Urinary bladder (tissue), 4 donors: ENCODE measurements around the gene SPAG8. TPM values are rescaled to one million over a fixed set of nuclear protein-coding genes. Genes with fewer than 3 reads are reported as not detected.
A peak's percentile ranks its signal among the peaks of the same experiment; 100 is the strongest.

ENCODE experiments used
- DNase-seq: peaks from one replicate; pipeline ENCODE4 v3.0.0-alpha.2; 2015; ENCODE audit errors: extremely low spot score
- H3K27ac ChIP-seq: one replicate; pipeline ENCODE4 v1.5.1; 2013; ENCODE audit warnings: low read depth, mild to moderate bottlenecking, moderate library complexity
- H3K36me3 ChIP-seq: one replicate; pipeline ENCODE4 v1.6.1; 2013; ENCODE audit warnings: mild to moderate bottlenecking, moderate library complexity; ENCODE audit not compliant: insufficient read depth
- H3K4me1 ChIP-seq: one replicate; pipeline ENCODE4 v1.6.1; 2013; ENCODE audit warnings: mild to moderate bottlenecking, moderate library complexity; ENCODE audit not compliant: insufficient read depth
- H3K4me3 ChIP-seq: one replicate; pipeline ENCODE4 v1.5.1; 2013; ENCODE audit warnings: low read depth, low read length
- WGBS: extraction: QIAGEN DNeasy Blood & Tissue Kit; methylation state at CpG from one replicate; pipeline ENCODE4 v1.1.7; 2013; 5-methylcytosine and 5-hydroxymethylcytosine counted together
- polyA plus RNA-seq: library from polyadenylated mRNA; stranded (reverse); fragments of 200-250 nt; gene quantifications from one replicate; pipeline ENCODE4 v1.2.3, GENCODE V29; 2013
- total RNA-seq: library from RNA; depleted of rRNA; stranded (reverse); fragments of >200 nt; gene quantifications from one replicate; pipeline ENCODE4 v1.2.3, GENCODE V29; 2014
- donor health status: healthy with polysubstance abuse.
- donor health status: healthy.

Gene SPAG8
- total and polyA plus RNA-seq, 2 donors = 1.9 TPM

DNA sequence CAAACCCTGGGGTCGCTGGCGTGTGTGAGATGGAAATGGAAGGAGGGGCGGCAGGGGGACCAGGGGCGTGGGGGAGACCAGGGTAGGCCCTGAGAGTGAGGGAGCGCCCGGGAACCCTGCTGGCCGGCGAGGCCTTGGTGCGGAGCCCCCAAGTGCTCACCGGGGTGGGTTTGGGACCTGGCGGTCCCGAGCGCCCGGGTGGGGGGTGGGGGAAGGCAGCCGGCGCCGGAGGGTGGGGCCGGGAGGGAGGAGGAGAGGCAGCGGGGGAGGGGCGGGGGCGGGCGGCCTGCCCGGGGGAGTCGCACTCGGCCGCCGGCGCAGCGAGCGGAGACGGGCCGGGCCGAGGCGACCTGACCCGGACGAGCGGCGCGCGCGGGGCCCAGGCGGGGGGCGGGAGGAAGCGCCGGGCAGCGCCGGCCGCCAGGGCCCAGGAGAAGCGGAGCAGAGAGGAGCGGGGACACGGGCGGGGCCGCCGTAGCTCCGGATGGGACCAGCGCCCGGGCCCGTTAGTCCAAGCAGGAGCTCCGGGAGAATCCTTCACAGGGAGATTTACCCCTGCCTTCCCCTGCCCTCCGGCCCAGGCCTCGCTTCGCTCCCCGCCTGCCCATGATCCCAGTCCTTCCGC, 20.7 kb downstream of the SPAG8 start, which contains the start of gene NPR2:
Gene NPR2 (plus strand): TSS at position 295 of the 625 bp plus-strand sequence. CDS start 818 bp downstream, outside the sequence.
- 7% methylated on average over 63 of the region's 64 CpGs for WGBS
- DNase-seq = no peak
- Histone ChIP-seq H3K27ac (peak within 1 kb of the TSS; percentile 11), H3K36me3 (no peaks in the 10 kb centered on the region), H3K4me1 (peaks cover 1% of the 10 kb centered on the region), H3K4me3 (peak within 1 kb of the TSS; percentile 56)

GRCh38 chr9:35790385-35791296, 21.4 kb downstream of the SPAG8 start:
- WGBS = 30% methylated on average over 37 of the region's 37 CpGs
- peak; percentile 76 for DNase-seq
- no peaks in the 10 kb centered on the region for H3K36me3 ChIP-seq
- peak overlapping the region; percentile 11 for H3K27ac ChIP-seq
- peak overlapping the region; percentile 56 for H3K4me3 ChIP-seq
- H3K4me1 ChIP-seq = peaks cover 1% of the 10 kb centered on the region

DNA sequence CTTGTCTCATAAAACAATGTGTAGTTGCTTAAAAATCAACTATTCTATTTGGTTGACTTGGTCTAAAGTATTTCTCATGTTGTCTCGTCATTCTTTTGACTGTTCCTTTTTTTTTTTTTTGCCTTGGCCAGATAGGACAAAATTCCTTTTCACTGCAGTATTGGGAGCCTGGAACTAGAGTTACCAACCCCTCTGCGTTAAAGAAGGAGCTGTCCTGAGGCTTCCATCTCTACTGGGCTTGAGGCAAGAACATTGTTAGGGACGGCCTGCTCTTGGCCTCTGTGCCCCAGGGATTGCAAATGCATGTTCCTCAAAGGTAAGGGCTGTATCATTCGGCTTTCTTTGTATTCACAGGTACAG, 22.1 kb downstream of the SPAG8 start:
- Histone ChIP-seq H3K4me1 (peaks cover 1% of the 10 kb centered on the region), H3K36me3 (peaks cover 2% of the 10 kb centered on the region), H3K4me3 (no peak overlapping the region), H3K27ac (no peak overlapping the region)
- DNase-seq = no peak
- WGBS = 34% methylated on average over 4 of the region's 4 CpGs

DNA sequence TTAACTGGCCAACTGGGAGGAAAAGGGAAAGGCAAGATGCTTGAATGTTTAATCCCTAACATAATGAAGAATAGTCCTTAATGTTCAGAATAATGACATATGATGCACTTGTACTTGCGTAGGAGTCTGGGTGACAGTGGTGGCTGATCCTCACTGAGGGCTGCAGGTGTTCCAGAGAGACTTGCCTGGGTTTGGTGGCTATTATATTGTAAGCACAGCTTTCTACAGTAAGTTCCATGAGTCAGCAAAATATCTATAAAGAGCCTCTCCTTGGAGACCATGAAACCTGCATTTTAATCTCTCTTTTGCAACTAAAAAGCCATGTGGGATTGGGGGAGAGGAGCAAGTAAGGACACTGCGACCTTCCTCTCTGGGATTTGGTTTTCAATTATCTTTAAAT, 22.5 kb downstream of the SPAG8 start:
- 95% methylated on average over 2 of the region's 2 CpGs for WGBS
- Histone ChIP-seq H3K27ac (no peak overlapping the region), H3K4me1 (peaks cover 1% of the 10 kb centered on the region), H3K4me3 (no peak overlapping the region), H3K36me3 (peaks cover 2% of the 10 kb centered on the region)
- no peak for DNase-seq

DNA sequence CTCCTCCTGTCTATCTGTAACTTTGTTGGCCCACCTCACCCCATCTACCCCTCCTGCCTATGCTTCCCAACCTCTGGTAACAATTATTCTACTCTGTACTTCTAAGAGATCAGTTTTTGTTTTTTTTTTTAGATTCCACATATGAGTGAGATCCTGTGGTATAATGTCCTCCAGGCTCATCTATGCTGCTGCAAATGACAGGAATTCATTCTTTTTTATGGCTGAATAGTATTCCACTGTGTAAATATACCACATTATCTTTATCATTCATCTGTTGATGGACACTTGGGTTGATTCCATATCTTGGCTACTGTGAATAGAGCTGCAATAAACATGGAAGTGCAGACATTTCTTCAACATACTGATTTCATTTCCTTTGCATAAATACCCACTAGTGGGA, 28.6 kb downstream of the SPAG8 start:
- H3K27ac ChIP-seq = no peak overlapping the region
- no peak overlapping the region for H3K4me3 ChIP-seq
- no peaks in the 10 kb centered on the region for H3K4me1 ChIP-seq
- DNase-seq = no peak
- H3K36me3 ChIP-seq = peaks cover 2% of the 10 kb centered on the region

DNA sequence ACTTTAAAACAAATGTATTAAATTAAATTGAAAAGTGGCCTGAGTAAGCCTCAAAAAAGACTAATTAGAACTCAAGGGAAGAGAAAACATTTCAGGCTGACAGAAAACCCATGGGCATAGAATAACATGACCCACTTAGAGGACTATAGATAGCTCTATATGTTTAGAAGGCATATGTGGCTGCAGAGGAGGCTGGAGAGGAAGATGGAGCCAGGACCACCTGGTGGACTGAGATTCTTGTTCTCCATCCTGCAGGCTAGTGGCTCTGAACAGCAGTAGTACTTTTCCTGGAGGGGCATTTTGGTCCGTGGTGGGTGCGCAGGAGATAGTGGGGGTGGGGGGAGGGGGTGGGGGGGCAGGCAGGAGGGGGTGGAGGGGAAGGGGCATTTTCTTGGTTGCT, 31.0 kb downstream of the SPAG8 start:
- DNase-seq = no peak
- WGBS = 69% methylated on average over 2 of the region's 2 CpGs
- Histone ChIP-seq H3K4me3 (no peak overlapping the region), H3K27ac (no peak overlapping the region), H3K4me1 (no peaks in the 10 kb centered on the region), H3K36me3 (peaks cover 2% of the 10 kb centered on the region)

GRCh38 chr9:35778496-35778895, 33.6 kb downstream of the SPAG8 start:
- 76% methylated on average over 3 of the region's 3 CpGs for WGBS
- H3K4me3 ChIP-seq = no peak overlapping the region

DNA sequence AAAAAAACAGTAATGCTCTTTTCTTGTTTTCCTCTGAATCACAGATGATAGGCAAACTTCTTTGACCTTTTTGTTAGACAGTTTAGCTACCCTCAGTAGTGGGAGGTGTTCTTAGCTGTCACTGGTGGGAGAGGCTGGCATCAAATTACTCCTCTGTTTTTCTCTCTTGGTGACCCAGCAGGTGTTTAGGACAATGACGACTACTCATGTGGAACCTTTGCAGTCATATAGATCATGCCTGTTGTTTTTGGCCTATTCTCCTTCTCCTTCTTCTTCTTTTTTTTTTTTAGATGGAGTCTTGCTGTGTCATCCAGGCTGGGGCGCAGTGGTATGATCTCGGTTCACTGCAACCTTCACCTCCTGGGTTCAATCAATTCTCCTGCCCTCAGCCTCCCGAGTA, 36.0 kb downstream of the SPAG8 start:
- Histone ChIP-seq H3K36me3 (no peaks in the 10 kb centered on the region), H3K4me1 (no peaks in the 10 kb centered on the region), H3K4me3 (no peak overlapping the region), H3K27ac (no peak overlapping the region)
- no peak for DNase-seq
- WGBS = 81% methylated on average over 4 of the region's 4 CpGs

More at GRCh38 chr9:35778496-35778895, 33.6 kb downstream of the SPAG8 start:
- Histone ChIP-seq H3K4me1 (no peaks in the 10 kb centered on the region), H3K27ac (no peak overlapping the region), H3K36me3 (no peaks in the 10 kb centered on the region)
- no peak for DNase-seq

DNA sequence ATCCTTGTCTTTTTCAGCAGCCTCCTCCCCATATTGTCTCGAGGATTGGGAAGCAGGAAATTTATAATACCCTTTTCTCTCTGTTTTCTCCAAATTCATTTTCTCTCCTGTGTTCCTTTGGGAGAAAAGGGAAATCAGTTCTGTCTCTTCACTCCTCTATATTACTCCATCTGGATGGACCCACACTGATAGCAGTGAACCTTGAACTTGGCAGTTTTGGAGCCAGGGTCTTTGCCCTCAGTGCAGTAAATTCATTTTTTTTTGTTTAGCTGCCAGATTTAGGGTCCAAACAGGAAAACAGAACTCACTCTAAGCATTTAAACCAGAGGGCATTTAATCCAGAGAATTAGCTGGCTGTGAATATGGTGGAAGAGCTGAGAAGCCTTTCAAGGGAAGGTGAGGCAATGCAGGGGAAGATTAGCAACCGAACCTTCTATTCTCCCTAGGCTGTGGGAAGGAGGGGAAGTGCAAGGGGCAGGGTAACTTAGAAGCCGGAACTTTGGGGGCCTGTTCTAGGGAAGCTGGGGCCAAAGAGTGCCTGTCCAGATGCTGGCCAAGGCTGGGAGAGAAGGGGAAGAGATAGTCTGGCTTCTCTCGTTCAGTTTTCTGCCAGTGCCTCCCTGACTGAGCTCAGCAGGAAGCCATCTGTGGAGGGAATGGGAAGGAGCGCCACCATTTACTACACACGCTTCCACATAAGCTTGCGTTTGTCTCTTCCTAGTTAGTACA, 37.0 kb downstream of the SPAG8 start:
- Histone ChIP-seq H3K4me3 (no peak overlapping the region), H3K27ac (no peak overlapping the region), H3K4me1 (peaks cover 2% of the 10 kb centered on the region), H3K36me3 (no peaks in the 10 kb centered on the region)
- WGBS = 59% methylated on average over 7 of the region's 7 CpGs
- DNase-seq = no peak

DNA sequence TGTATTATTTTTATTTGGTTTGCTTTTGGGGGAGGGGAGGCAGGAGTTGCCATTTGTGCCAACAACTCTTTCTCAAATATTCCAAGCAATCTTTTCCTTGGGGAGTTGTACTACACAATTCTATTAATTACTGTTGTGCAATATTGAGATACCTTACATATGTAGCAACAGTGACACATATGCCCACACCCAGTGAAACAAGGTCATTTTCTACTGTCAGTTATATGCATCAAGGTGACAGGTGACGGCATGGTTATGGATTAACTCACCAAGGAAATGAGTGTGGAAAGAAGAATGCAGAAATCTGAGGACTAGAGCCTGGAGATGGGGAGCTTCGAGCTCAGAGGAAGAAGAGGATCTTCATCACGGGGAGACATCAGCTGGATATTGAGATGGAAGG, 40.1 kb downstream of the SPAG8 start:
- DNase-seq = no peak
- H3K36me3 ChIP-seq = no peaks in the 10 kb centered on the region
- 81% methylated on average over 3 of the region's 3 CpGs for WGBS
- H3K27ac ChIP-seq = no peak overlapping the region
- peaks cover 2% of the 10 kb centered on the region for H3K4me1 ChIP-seq
- H3K4me3 ChIP-seq = no peak overlapping the region

DNA sequence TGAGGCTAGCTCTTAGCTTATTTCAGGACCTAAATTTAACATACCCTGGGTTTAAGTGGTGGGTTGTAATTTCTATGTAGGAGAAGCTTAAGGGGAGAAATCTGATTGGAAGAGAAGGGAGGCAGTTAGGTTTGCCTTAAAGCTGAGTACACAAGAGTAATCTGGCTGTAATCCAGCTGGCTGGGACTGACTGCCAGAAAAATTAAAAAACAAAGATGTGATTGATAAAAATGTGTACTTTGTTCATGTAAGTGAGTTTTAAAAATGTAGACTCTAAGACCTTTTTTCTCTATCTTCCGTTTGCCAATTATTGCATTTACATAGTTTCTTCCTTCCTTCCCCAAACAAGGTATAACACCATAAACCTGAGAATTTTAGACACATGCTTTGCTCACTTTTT, 40.5 kb downstream of the SPAG8 start:
- 49% methylated on average over 1 of the region's 1 CpG for WGBS
- Histone ChIP-seq H3K4me1 (peaks cover 2% of the 10 kb centered on the region), H3K36me3 (no peaks in the 10 kb centered on the region), H3K4me3 (no peak overlapping the region), H3K27ac (no peak overlapping the region)
- no peak for DNase-seq

DNA sequence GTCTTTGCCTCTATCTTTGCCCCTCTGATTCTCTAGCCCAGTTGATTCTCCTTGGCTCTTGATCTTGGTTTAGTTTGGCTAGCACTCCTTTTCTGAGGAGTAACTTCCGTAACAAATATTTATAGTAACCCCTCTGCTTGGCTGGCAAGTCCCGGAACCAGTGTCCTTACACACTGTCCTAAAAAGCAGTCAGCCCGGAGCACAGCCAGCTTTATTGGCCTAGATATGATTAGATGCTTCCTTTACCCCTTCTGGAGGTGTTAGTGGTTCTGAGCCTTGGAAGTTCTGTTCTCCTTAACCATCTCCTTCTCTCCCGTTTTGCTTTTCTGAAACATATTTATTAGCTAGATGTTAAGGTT, 41.0 kb downstream of the SPAG8 start:
- no peak for DNase-seq
- H3K4me3 ChIP-seq = no peak overlapping the region
- H3K27ac ChIP-seq = peak overlapping the region; percentile 16
- 6% methylated on average over 4 of the region's 4 CpGs for WGBS
- H3K4me1 ChIP-seq = peaks cover 2% of the 10 kb centered on the region
- H3K36me3 ChIP-seq = no peaks in the 10 kb centered on the region

DNA sequence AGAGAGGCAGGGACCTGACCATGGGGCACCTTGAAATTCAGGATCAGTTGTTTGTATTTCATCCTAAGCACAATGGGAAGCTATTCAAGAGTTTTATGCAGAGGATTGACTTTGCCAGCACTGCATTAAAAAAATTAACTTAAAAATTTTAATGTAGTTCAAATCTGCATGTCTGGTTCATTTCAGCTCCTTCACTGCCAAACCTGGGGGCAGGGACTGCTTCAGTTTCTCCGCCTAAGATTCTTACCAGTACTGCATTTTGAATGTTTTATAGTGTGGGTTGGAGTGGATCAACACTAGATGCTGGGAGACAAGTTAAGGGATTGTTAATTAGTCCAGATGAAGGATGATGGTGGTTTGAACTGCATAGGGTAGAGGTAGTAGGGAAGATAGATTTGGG, 42.3 kb downstream of the SPAG8 start:
- no peak for DNase-seq
- H3K4me1 ChIP-seq = peaks cover 2% of the 10 kb centered on the region
- no peak overlapping the region for H3K27ac ChIP-seq
- no peak overlapping the region for H3K4me3 ChIP-seq
- H3K36me3 ChIP-seq = no peaks in the 10 kb centered on the region
- WGBS = 90% methylated on average over 1 of the region's 1 CpG

- 79% methylated on average over 1 of the region's 1 CpG for WGBS
- Histone ChIP-seq H3K36me3 (no peaks in the 10 kb centered on the region), H3K27ac (no peak overlapping the region), H3K4me1 (peaks cover 2% of the 10 kb centered on the region), H3K4me3 (no peak overlapping the region)
- DNase-seq = no peak
These were observed 44.6 kb downstream of the SPAG8 start for GRCh38 chr9:35767458-35767857.
